ENCODE data around the gene ALDH2. TPM values are rescaled to one million over a fixed set of nuclear protein-coding genes. Genes with fewer than 3 reads are reported as not detected.

ALDH2 gene
- total and polyA plus RNA-seq, 2 donors (not counting 1 experiment from before 2014, with no cell fraction given) = 7.0 to 22.3 TPM

DNA sequence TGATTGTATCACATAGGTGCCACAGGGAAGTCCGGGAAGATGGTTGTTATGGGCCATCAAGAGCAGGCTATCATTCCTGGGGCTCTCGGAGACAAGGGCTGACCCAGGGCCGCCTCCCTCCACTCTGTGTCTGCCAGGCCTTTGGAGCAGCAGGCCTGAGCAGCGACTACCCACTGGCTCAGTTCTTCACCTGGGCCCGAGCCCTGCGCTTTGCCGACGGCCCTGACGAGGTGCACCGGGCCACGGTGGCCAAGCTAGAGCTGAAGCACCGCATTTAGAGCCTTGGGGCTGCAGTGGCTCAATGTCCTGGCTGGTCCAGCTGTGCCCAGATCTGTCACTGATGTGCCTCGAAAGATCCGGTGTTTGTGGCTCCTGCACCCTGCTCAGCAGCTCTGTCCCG, 10.5 kb upstream of the ALDH2 start:
- no peaks in the 10 kb centered on the region for H3K9me3 ChIP-seq (ENCODE audit: control extremely low read depth in 1 of 3, control insufficient read depth in 2 of 3, insufficient read depth in 1 of 3, low read length in 2 of 3)
- intact Hi-C loops (cut with micrococcal nuclease) = no loop called here
- H4K20me1 ChIP-seq (ENCODE audit: control insufficient read depth, insufficient read depth, low read length, poor library complexity, severe bottlenecking) = no peaks in the 10 kb centered on the region
- WGBS (ENCODE audit: insufficient coverage) = 98% methylated on average over 15 of the region's 15 CpGs
- no peak overlapping the region for H3K4me3 Mint-ChIP-seq
- H3K4me2 ChIP-seq (replicated peaks; ENCODE audit: low read depth, low read length, poor library complexity, severe bottlenecking) = no peak overlapping the region
- H3K4me1 ChIP-seq (ENCODE audit: control insufficient read depth in 2 of 2, insufficient read depth in 2 of 2, low read length in 2 of 2) = peaks cover 25 to 37% of the 10 kb centered on the region in 2 donors
- no peak overlapping the region for H3K27ac Mint-ChIP-seq
- H3K4me1 Mint-ChIP-seq = peaks cover 35% of the 10 kb centered on the region
- H3K27ac ChIP-seq (ENCODE audit: low read length in 2 of 2) = no peak overlapping the region
- ChIA-PET POLR2A (interaction anchor here (0.6 kb wide), 1 partner anchor 39 kb away, joined by 3 read pairs; no protein-coding TSS in a partner anchor), CTCF (interaction anchor here (5.3 to 6.6 kb wide), 3 partner anchors 8 to 57 kb away, joined by 56 to 248 read pairs (median 98); partner anchors contain the start of gene ALDH2)
- TF ChIP-seq EZH2 (IDR thresholded peaks at IDR 0.05; ENCODE audit: borderline replicate concordance, insufficient read depth, low read depth, low read length, poor library complexity, severe bottlenecking) = no peak
- TF ChIP-seq, protein P1, sequence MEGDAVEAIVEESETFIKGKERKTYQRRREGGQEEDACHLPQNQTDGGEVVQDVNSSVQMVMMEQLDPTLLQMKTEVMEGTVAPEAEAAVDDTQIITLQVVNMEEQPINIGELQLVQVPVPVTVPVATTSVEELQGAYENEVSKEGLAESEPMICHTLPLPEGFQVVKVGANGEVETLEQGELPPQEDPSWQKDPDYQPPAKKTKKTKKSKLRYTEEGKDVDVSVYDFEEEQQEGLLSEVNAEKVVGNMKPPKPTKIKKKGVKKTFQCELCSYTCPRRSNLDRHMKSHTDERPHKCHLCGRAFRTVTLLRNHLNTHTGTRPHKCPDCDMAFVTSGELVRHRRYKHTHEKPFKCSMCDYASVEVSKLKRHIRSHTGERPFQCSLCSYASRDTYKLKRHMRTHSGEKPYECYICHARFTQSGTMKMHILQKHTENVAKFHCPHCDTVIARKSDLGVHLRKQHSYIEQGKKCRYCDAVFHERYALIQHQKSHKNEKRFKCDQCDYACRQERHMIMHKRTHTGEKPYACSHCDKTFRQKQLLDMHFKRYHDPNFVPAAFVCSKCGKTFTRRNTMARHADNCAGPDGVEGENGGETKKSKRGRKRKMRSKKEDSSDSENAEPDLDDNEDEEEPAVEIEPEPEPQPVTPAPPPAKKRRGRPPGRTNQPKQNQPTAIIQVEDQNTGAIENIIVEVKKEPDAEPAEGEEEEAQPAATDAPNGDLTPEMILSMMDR (IDR thresholded peaks at IDR 0.05) = no peak
- no peaks in the 10 kb centered on the region for H3K79me2 ChIP-seq (ENCODE audit: control insufficient read depth, insufficient read depth, low read length)
- no peaks in the 10 kb centered on the region for H3K27me3 Mint-ChIP-seq
- H3K27me3 ChIP-seq (replicated peaks in 1 of 4; ENCODE audit: control extremely low read depth in 1 of 4, control insufficient read depth in 3 of 4, insufficient read depth in 4 of 4, low read length in 3 of 4) = no peaks in the 10 kb centered on the region
- H3K36me3 ChIP-seq (replicated peaks in 1 of 2; ENCODE audit: control extremely low read depth in 1 of 2, control insufficient read depth in 1 of 2, extremely low read depth in 1 of 2, insufficient read depth in 2 of 2, low read length in 1 of 2) = peaks cover 2 to 20% of the 10 kb centered on the region in 2 experiments
- H3K9ac ChIP-seq (ENCODE audit: low read length) = no peak overlapping the region
- no peaks in the 10 kb centered on the region for H3K9me3 Mint-ChIP-seq (ENCODE audit: insufficient read depth)
- DNase-seq (no peak), ATAC-seq (ENCODE audit: low read depth) (no peak)
- H3K4me3 ChIP-seq (ENCODE audit: control extremely low read depth in 1 of 5, extremely low read depth in 1 of 5, insufficient read depth in 1 of 5, low read depth in 2 of 5, low read length in 4 of 5) = no peak overlapping the region
- H2AFZ ChIP-seq (ENCODE audit: insufficient read depth, low read depth, low read length, poor library complexity, severe bottlenecking) = no peak overlapping the region

DNA sequence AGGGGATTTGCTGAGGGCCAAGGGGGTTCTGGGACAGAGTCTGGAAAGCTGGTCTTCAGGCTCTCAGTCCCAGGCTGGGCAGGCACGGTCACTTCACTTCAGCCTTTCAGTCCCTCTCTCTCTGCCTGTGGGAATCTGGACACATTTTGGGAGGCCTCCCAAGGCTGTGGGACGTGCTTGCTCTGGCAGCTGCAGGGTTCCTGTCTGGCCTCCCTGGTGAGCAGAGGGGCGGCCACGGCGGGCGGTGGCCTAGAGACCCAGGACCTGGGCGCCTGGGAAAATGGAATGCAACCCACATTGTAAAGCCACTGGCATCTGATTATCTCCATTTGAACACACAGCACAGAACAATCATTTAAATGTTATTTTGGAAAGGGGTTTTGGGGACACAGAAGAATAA, 10.1 kb upstream of the ALDH2 start:
- no peaks in the 10 kb centered on the region for H3K9me3 ChIP-seq (ENCODE audit: control extremely low read depth in 1 of 3, control insufficient read depth in 2 of 3, insufficient read depth in 1 of 3, low read length in 2 of 3)
- peaks cover 30 to 42% of the 10 kb centered on the region in 2 donors for H3K4me1 ChIP-seq (ENCODE audit: control insufficient read depth in 2 of 2, insufficient read depth in 2 of 2, low read length in 2 of 2)
- H3K27me3 ChIP-seq (replicated peaks in 1 of 4; ENCODE audit: control extremely low read depth in 1 of 4, control insufficient read depth in 3 of 4, insufficient read depth in 4 of 4, low read length in 3 of 4) = no peaks in the 10 kb centered on the region
- no peaks in the 10 kb centered on the region for H3K9me3 Mint-ChIP-seq (ENCODE audit: insufficient read depth)
- H3K4me3 Mint-ChIP-seq = no peak overlapping the region
- H3K4me2 ChIP-seq (replicated peaks; ENCODE audit: low read depth, low read length, poor library complexity, severe bottlenecking) = no peak overlapping the region
- no peaks in the 10 kb centered on the region for H4K20me1 ChIP-seq (ENCODE audit: control insufficient read depth, insufficient read depth, low read length, poor library complexity, severe bottlenecking)
- no peak overlapping the region for H2AFZ ChIP-seq (ENCODE audit: insufficient read depth, low read depth, low read length, poor library complexity, severe bottlenecking)
- no peaks in the 10 kb centered on the region for H3K79me2 ChIP-seq (ENCODE audit: control insufficient read depth, insufficient read depth, low read length)
- no peak for ATAC-seq (ENCODE audit: low read depth)
- H3K27ac Mint-ChIP-seq = no peak overlapping the region
- TF ChIP-seq, protein P1 (IDR thresholded peaks at IDR 0.05) = no peak
- TF ChIP-seq EZH2 (IDR thresholded peaks at IDR 0.05; ENCODE audit: borderline replicate concordance, insufficient read depth, low read depth, low read length, poor library complexity, severe bottlenecking) = no peak
- peaks cover 2 to 20% of the 10 kb centered on the region in 2 experiments for H3K36me3 ChIP-seq (replicated peaks in 1 of 2; ENCODE audit: control extremely low read depth in 1 of 2, control insufficient read depth in 1 of 2, extremely low read depth in 1 of 2, insufficient read depth in 2 of 2, low read length in 1 of 2)
- no peak for DNase-seq
- intact Hi-C loops (cut with micrococcal nuclease) = no loop called here
- H3K9ac ChIP-seq (ENCODE audit: low read length) = no peak overlapping the region
- CTCF ChIA-PET = interaction anchor here (1.3 to 6.8 kb wide), 6 partner anchors 31 to 58 kb away, joined by 3 to 248 read pairs (median 23); no protein-coding TSS in a partner anchor
- H3K4me3 ChIP-seq (ENCODE audit: control extremely low read depth in 1 of 5, extremely low read depth in 1 of 5, insufficient read depth in 1 of 5, low read depth in 2 of 5, low read length in 4 of 5) = no peak overlapping the region
- H3K27me3 Mint-ChIP-seq = no peaks in the 10 kb centered on the region
- no peak overlapping the region for H3K27ac ChIP-seq (ENCODE audit: low read length in 2 of 2)
- peaks cover 40% of the 10 kb centered on the region for H3K4me1 Mint-ChIP-seq
- WGBS (ENCODE audit: insufficient coverage) = 95% methylated on average over 6 of the region's 7 CpGs
- POLR2A ChIA-PET = interaction anchor here (1.4 kb wide), 1 partner anchor 10 kb away, joined by 5 read pairs; the partner anchor contains the start of gene ALDH2

Measured in B cell (primary cell).